PC-3 (cell line): ENCODE data around the gene FMNL2. TPM values are rescaled to one million over a fixed set of nuclear protein-coding genes. Genes with fewer than 3 reads are reported as not detected.
A peak's percentile ranks its signal among the peaks of the same experiment; 100 is the strongest.

Experiments used
- ATAC-seq: fragments of 200-7000 bp; cut with Tn5 transposase; 2 replicates; pipeline ENCODE4 v1.9.1; 2020; ENCODE audit warnings: mild to moderate bottlenecking, moderate library complexity
- BruUV-seq: library from RNA; stranded (reverse); fragments of 400-500 nt; replicated peaks from 2 replicates; lab custom pipeline; 2021; lab: Mats Ljungman, UMichigan
- CTCF ChIA-PET: fragments of 300-600 bp; sonication (Branson Sonifier 250); formaldehyde crosslinking; loops from one replicate; lab custom pipeline; 2022; ENCODE audit warnings: antibody characterized with exemption; lab: Charles Lee
- POLR2A ChIA-PET: fragments of 300-600 bp; sonication (Branson Sonifier 250); formaldehyde crosslinking; loops from one replicate; lab custom pipeline; 2022; ENCODE audit warnings: antibody characterized with exemption; ENCODE audit not compliant: unreplicated experiment; lab: Charles Lee
- DNase-seq: peaks from one replicate; pipeline ENCODE4 v3.0.0-alpha.2; 2015
- H2AFZ ChIP-seq: fragments of 300-600 bp; sonication (generic); 2 replicates; pipeline ENCODE4 v1.6.0; 2016; ENCODE audit warnings: antibody characterized with exemption, low read length
- H3F3A ChIP-seq: fragments of 300-600 bp; sonication (generic); one replicate; pipeline ENCODE4 v1.6.0; 2017; ENCODE audit warnings: antibody characterized with exemption, low read length, control low read depth, mild to moderate bottlenecking; ENCODE audit not compliant: unreplicated experiment
- H3K27ac ChIP-seq: fragments of 300-600 bp; sonication (generic); 2 replicates; pipeline ENCODE4 v1.5.1; 2016; ENCODE audit warnings: mild to moderate bottlenecking, low read length
- H3K27me3 ChIP-seq: fragments of 300-600 bp; sonication (generic); 2 replicates; pipeline ENCODE4 v1.6.1; 2016; ENCODE audit warnings: low read length, mixed read lengths
- H3K36me3 ChIP-seq: fragments of 300-600 bp; sonication (generic); 2 replicates; pipeline ENCODE4 v1.6.1; 2016; ENCODE audit warnings: low read depth, mixed run types, low read length, mixed read lengths
- H3K4me1 ChIP-seq: fragments of 300-600 bp; sonication (generic); 2 replicates; pipeline ENCODE4 v1.5.1; 2016; ENCODE audit warnings: low read length; ENCODE audit not compliant: insufficient read depth
- H3K4me2 ChIP-seq: fragments of 300-600 bp; sonication (generic); 2 replicates; pipeline ENCODE4 v1.6.0; 2016; ENCODE audit warnings: low read length
- H3K4me3 ChIP-seq: fragments of 300-600 bp; sonication (generic); 2 replicates; pipeline ENCODE4 v1.5.1; 2016; ENCODE audit warnings: mild to moderate bottlenecking, low read length, mixed read lengths
- H3K79me2 ChIP-seq: fragments of 300-600 bp; sonication (generic); 2 replicates; pipeline ENCODE4 v1.6.1; 2017; ENCODE audit warnings: low read length, mixed read lengths
- H3K9ac ChIP-seq: fragments of 300-600 bp; sonication (generic); 2 replicates; pipeline ENCODE4 v1.6.0; 2016; ENCODE audit warnings: mild to moderate bottlenecking, low read length
- H3K9me2 ChIP-seq: fragments of 300-600 bp; sonication (generic); replicated peaks from 2 replicates; pipeline ENCODE4 v1.6.1; 2016; ENCODE audit warnings: mixed run types, low read length, mixed read lengths
- H3K9me3 ChIP-seq: fragments of 300-600 bp; sonication (generic); 2 replicates; pipeline ENCODE4 v1.6.1; 2016; ENCODE audit warnings: low read length, mixed read lengths
- H4K20me1 ChIP-seq: fragments of 300-600 bp; sonication (generic); 2 replicates; pipeline ENCODE4 v1.6.1; 2016; ENCODE audit warnings: low read length, mixed read lengths
- EZH2 ChIP-seq: fragments of 300-600 bp; sonication (generic); IDR thresholded peaks from one replicate; pipeline ENCODE4 v1.6.1; 2017; ENCODE audit warnings: antibody characterized with exemption, mild to moderate bottlenecking, low read length; ENCODE audit not compliant: unreplicated experiment
- EZH2phosphoT487 ChIP-seq: fragments of 300-600 bp; sonication (generic); IDR thresholded peaks from 2 replicates; pipeline ENCODE4 v1.6.1; 2018; ENCODE audit warnings: mild to moderate bottlenecking, antibody characterized with exemption, low read length, borderline replicate concordance
- intact Hi-C: fragments of 100-400 bp; cut with micrococcal nuclease; formaldehyde crosslinking; loops from 2 replicates; pipeline ENCODE4 v1.9.0; 2023
- total RNA-seq: library from RNA; depleted of rRNA; stranded (reverse); fragments of >200 nt; gene quantifications from 2 replicates; pipeline ENCODE4 v1.2.3, GENCODE V29; 2014
- TF ChIP-seq, protein P1 (sequence below): fragments of 300-600 bp; sonication (generic); conservative IDR thresholded peaks from 2 replicates; pipeline ENCODE4 v1.5.1; 2017; ENCODE audit warnings: antibody characterized with exemption, low read depth, mild to moderate bottlenecking, low read length

Gene FMNL2
- total RNA-seq, 1 experiment from 2014 or later = 15.8 TPM

DNA sequence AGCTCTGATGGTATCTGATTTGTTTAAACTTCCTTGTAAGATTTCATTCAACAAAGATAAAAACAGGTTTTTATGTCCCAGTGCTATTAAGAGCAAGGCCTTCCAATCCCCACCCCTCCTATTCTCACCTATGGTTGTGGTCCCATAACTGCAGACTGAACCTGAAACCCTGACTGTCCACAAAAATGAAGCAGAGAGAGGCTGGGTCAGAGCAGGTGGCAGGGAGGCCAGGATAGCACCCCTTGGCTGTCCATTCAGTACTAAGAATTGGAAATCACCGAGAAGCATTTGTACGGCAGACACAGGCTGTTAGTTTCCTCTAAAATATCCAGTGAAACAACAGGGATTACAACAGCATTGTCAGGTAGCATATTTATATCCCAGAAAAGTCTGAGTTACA, 37.3 kb upstream of the FMNL2 start:
- CTCF ChIA-PET = no interaction called here

DNA sequence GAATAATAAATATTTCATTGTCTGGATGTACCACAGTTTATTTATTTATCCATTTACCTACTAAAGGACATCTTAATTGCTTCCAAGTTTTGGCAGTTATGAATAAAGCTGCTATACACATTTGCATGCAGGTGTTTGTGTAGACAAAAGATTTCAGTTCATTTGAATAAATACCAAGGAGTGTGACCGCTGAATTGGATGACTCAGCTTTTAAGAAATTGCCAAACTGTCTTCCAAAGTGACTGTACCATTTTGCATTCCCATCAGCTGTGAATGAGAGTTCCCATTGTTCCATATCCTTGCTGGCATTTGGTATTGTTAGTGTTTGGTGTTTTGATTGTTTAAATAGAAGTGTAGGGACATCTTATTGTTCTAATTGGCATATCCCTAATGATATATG, 36.2 kb upstream of the FMNL2 start:
- DNase-seq = peak; percentile 23
- CTCF ChIA-PET = no interaction called here

More for the DNA sequence above, 37.3 kb upstream of the FMNL2 start:
- H3K27ac ChIP-seq = no peak overlapping the region
- DNase-seq (no peak), ATAC-seq (no peak)
- H2AFZ ChIP-seq = no peak overlapping the region
- no peaks in the 10 kb centered on the region for H3K27me3 ChIP-seq
- TF ChIP-seq EZH2 = no peak
- TF ChIP-seq, protein P1, sequence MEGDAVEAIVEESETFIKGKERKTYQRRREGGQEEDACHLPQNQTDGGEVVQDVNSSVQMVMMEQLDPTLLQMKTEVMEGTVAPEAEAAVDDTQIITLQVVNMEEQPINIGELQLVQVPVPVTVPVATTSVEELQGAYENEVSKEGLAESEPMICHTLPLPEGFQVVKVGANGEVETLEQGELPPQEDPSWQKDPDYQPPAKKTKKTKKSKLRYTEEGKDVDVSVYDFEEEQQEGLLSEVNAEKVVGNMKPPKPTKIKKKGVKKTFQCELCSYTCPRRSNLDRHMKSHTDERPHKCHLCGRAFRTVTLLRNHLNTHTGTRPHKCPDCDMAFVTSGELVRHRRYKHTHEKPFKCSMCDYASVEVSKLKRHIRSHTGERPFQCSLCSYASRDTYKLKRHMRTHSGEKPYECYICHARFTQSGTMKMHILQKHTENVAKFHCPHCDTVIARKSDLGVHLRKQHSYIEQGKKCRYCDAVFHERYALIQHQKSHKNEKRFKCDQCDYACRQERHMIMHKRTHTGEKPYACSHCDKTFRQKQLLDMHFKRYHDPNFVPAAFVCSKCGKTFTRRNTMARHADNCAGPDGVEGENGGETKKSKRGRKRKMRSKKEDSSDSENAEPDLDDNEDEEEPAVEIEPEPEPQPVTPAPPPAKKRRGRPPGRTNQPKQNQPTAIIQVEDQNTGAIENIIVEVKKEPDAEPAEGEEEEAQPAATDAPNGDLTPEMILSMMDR = no peak
- no peak for TF ChIP-seq EZH2phosphoT487
- no peak overlapping the region for H3K4me2 ChIP-seq
- no peaks in the 10 kb centered on the region for H3K79me2 ChIP-seq
- no peaks in the 10 kb centered on the region for H3K36me3 ChIP-seq
- BruUV-seq = no TSS peak
- POLR2A ChIA-PET = no interaction called here
- no peak overlapping the region for H3K4me3 ChIP-seq
- H3K9me2 ChIP-seq = no peaks in the 10 kb centered on the region
- intact Hi-C loops = no loop called here
- no peaks in the 10 kb centered on the region for H3K9me3 ChIP-seq
- no peaks in the 10 kb centered on the region for H3F3A ChIP-seq
- H3K9ac ChIP-seq = no peak overlapping the region
- H4K20me1 ChIP-seq = no peaks in the 10 kb centered on the region
- H3K4me1 ChIP-seq = 0 out of 2 replicates have a peak, but pooled peaks cover 3% of the 10 kb centered on the region

DNA sequence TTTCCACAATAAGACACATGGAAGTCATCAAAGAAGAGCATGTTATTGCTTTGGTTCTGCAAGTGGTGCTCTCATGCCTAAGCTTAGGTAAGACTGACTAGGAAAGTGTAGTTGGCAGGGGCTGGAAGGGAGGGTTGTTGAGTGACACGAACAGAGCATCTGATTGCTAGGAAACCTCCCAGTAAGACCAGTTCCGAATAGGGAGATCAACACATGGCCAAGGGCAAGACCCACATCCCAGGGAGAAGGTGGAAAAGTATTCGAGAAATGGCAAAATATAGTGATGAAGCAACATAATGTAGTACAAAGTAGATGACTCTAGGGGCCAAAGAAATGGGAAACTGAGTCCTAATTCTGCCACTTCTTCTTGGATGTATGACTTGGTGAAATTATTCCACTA, 33.8 kb upstream of the FMNL2 start:
- no peaks in the 10 kb centered on the region for H4K20me1 ChIP-seq
- no peak overlapping the region for H2AFZ ChIP-seq
- no peak for TF ChIP-seq EZH2
- no peak for TF ChIP-seq EZH2phosphoT487
- TF ChIP-seq, protein P1 = no peak
- POLR2A ChIA-PET = no interaction called here
- 0 out of 2 replicates have a peak, but pooled peaks cover 4% of the 10 kb centered on the region for H3K4me1 ChIP-seq
- no peaks in the 10 kb centered on the region for H3K79me2 ChIP-seq
- H3F3A ChIP-seq = no peaks in the 10 kb centered on the region
- H3K4me3 ChIP-seq = no peak overlapping the region
- no peaks in the 10 kb centered on the region for H3K36me3 ChIP-seq
- H3K27me3 ChIP-seq = no peaks in the 10 kb centered on the region
- no TSS peak for BruUV-seq
- ATAC-seq = no peak
- H3K27ac ChIP-seq = no peak overlapping the region
- no peaks in the 10 kb centered on the region for H3K9me2 ChIP-seq
- H3K9me3 ChIP-seq = no peaks in the 10 kb centered on the region
- CTCF ChIA-PET = no interaction called here
- intact Hi-C loops = no loop called here
- DNase-seq = no peak
- H3K4me2 ChIP-seq = no peak overlapping the region
- no peak overlapping the region for H3K9ac ChIP-seq

More for the DNA sequence above, 36.2 kb upstream of the FMNL2 start:
- Histone ChIP-seq H3K36me3 (no peaks in the 10 kb centered on the region), H3K27me3 (no peaks in the 10 kb centered on the region), H4K20me1 (no peaks in the 10 kb centered on the region), H3K4me2 (no peak overlapping the region), H3K4me3 (no peak overlapping the region), H3K27ac (no peak overlapping the region), H3F3A (no peaks in the 10 kb centered on the region), H2AFZ (no peak overlapping the region), H3K9me2 (no peaks in the 10 kb centered on the region), H3K9me3 (no peaks in the 10 kb centered on the region), H3K4me1 (0 out of 2 replicates have a peak, but pooled peaks cover 4% of the 10 kb centered on the region), H3K79me2 (no peaks in the 10 kb centered on the region), H3K9ac (no peak overlapping the region)
- no peak; the same call in 1 of the 2 replicates for ATAC-seq
- no TSS peak for BruUV-seq
- intact Hi-C loops = no loop called here
- TF ChIP-seq, protein P1 = no peak
- no peak for TF ChIP-seq EZH2phosphoT487
- no peak for TF ChIP-seq EZH2
- POLR2A ChIA-PET = no interaction called here
